Tongue (tissue), 2 donors: ENCODE results near the gene SLC5A4. TPM values are rescaled to one million over a fixed set of nuclear protein-coding genes. Genes with fewer than 3 reads are reported as not detected.
A peak's percentile ranks its signal among the peaks of the same experiment; 100 is the strongest.
"Not testable (repeated sequence)": the region's sequence is repeated elsewhere in the genome, so short reads cannot be mapped to it uniquely, and the experiment has no call there.

Experiments
- DNase-seq: peaks from one replicate; pipeline ENCODE4 v3.0.0-alpha.2; 2015
- total RNA-seq: library from RNA; depleted of rRNA; stranded (reverse); fragments of >200 nt; gene quantifications from one replicate; pipeline ENCODE4 v1.2.3, GENCODE V29; 2014

SLC5A4 gene
- total RNA-seq: not detected

- no peak for DNase-seq
These were observed at the start of gene SLC5A4 for GRCh38 chr22:32255217-32255616. TSS of gene SLC5A4 (minus strand) at chr22:32255347. CDS start at chr22:32255329, 18 bp downstream.

GRCh38 chr22:32293921-32294320 is 38.8 kb upstream of the SLC5A4 start:
- DNase-seq: not testable (repeated sequence)

GRCh38 chr22:32286290-32286840 is 31.2 kb upstream of the SLC5A4 start:
- no peak for DNase-seq

- DNase-seq: peak; percentile 33
These were observed 25.9 kb upstream of the SLC5A4 start for GRCh38 chr22:32281072-32281471.

GRCh38 chr22:32275353-32275752 is 20.2 kb upstream of the SLC5A4 start:
- DNase-seq: not testable (repeated sequence)

- DNase-seq: no peak
These were observed 16.2 kb upstream of the SLC5A4 start for GRCh38 chr22:32271389-32271788.

GRCh38 chr22:32270641-32271369 is 15.7 kb upstream of the SLC5A4 start:
- DNase-seq: no peak

- DNase-seq: no peak
These were observed 14.2 kb upstream of the SLC5A4 start for GRCh38 chr22:32269316-32269715.

GRCh38 chr22:32267011-32267410 is 11.9 kb upstream of the SLC5A4 start:
- DNase-seq: no peak

GRCh38 chr22:32265882-32266767 is 11.0 kb upstream of the SLC5A4 start:
- peak; percentile 90 for DNase-seq

GRCh38 chr22:32263678-32264077 is 8.5 kb upstream of the SLC5A4 start:
- not testable (repeated sequence) for DNase-seq

GRCh38 chr22:32261306-32261705 is 6.2 kb upstream of the SLC5A4 start:
- no peak for DNase-seq

GRCh38 chr22:32258791-32259190 is 3.6 kb upstream of the SLC5A4 start:
- DNase-seq: no peak

- no peak for DNase-seq
These were observed 579 bp upstream of the SLC5A4 start for GRCh38 chr22:32255726-32256125.

GRCh38 chr22:32249231-32249630 is 5.9 kb downstream of the SLC5A4 start:
- no peak for DNase-seq

GRCh38 chr22:32248276-32248675 is 6.9 kb downstream of the SLC5A4 start:
- DNase-seq: no peak

GRCh38 chr22:32246166-32246565 is 9.0 kb downstream of the SLC5A4 start:
- DNase-seq: no peak

GRCh38 chr22:32245042-32245441 is 10.1 kb downstream of the SLC5A4 start:
- no peak for DNase-seq

- DNase-seq: no peak
These were observed 10.6 kb downstream of the SLC5A4 start for GRCh38 chr22:32244547-32244946.

GRCh38 chr22:32240461-32240860 is 14.7 kb downstream of the SLC5A4 start:
- DNase-seq: no peak

- no peak for DNase-seq
These were observed 17.2 kb downstream of the SLC5A4 start for GRCh38 chr22:32237906-32238305.

GRCh38 chr22:32236970-32237369 is 18.2 kb downstream of the SLC5A4 start:
- no peak for DNase-seq

- no peak for DNase-seq
These were observed 22.1 kb downstream of the SLC5A4 start for GRCh38 chr22:32233091-32233490.
